Endothelial cell of umbilical vein (primary cell): ENCODE results near the gene RAP2A.

Source experiments
- EZH2 ChIP-seq: IDR thresholded peaks from 2 replicates; pipeline ENCODE4 v1.6.1; 2012; ENCODE audit warnings: borderline replicate concordance, low read depth, mild to moderate bottlenecking, moderate library complexity, low read length, inconsistent platforms; ENCODE audit not compliant: severe bottlenecking
- FOS ChIP-seq: IDR thresholded peaks from 2 replicates; pipeline ENCODE4 v1.6.1; 2011; ENCODE audit warnings: mild to moderate bottlenecking, low read length, moderate library complexity, borderline replicate concordance; ENCODE audit not compliant: insufficient read depth
- POLR2A ChIP-seq: IDR thresholded peaks from 2 replicates; pipeline ENCODE4 v1.6.1; 2012; ENCODE audit warnings: low read depth, mild to moderate bottlenecking, control low read depth, low read length
- POLR2AphosphoS5 ChIP-seq: IDR thresholded peaks from 2 replicates; pipeline ENCODE4 v1.6.1; 2012; ENCODE audit warnings: low read depth, mild to moderate bottlenecking, control low read depth, low read length, moderate library complexity; ENCODE audit not compliant: insufficient read depth
- TF ChIP-seq, protein P1 (sequence below), 2 donors: IDR thresholded peaks; 1 replicate in 1 of 2; 2 replicates in 1 of 2; pipeline ENCODE4 v1.5.1; 2011; ENCODE audit warnings: low read length in 2 of 2, mild to moderate bottlenecking in 2 of 2, moderate library complexity in 2 of 2, control low read depth in 1 of 2, inconsistent platforms in 1 of 2, low read depth in 1 of 2; ENCODE audit not compliant: insufficient read depth in 1 of 2; ENCODE audit errors: extremely low read depth in 1 of 2
- TF ChIP-seq, protein P2 (sequence below): IDR thresholded peaks from 2 replicates; pipeline ENCODE4 v1.6.1; 2011; ENCODE audit not compliant: insufficient read depth, insufficient read length

DNA sequence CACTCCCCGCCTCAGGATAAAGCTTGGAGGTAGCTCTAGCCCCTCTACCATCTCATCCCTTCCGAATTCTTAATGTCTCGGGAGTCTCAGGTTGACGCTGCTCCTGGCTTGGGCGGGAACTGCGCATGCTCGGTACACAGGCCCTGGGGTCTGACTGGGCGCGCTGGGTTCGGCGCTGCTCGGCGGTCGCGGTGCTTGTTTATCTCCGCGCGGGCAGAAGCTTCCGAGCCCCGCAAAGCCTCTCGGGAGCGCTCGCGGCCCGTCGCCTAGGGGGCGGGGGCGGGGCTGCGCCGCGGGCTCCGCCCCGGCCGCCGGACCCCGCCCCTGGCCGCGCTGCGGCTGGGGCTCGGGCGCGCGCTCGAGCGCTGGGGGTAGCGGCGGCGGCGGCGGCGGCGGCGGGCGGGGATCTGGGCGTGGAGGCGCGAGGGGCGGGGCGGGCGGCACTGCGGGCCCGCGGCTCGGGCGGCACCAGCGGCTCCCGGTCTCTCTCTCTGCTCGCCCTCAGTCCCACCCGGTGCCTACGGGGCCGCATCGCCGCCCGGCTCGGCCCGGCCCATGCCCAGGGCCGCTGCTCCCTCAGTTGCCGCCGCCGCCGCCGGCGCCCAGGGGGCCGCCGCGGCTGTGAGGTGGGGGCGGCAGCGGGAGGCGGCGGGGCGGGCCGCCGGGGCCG is at the start of gene RAP2A:
- TF ChIP-seq, protein P1, sequence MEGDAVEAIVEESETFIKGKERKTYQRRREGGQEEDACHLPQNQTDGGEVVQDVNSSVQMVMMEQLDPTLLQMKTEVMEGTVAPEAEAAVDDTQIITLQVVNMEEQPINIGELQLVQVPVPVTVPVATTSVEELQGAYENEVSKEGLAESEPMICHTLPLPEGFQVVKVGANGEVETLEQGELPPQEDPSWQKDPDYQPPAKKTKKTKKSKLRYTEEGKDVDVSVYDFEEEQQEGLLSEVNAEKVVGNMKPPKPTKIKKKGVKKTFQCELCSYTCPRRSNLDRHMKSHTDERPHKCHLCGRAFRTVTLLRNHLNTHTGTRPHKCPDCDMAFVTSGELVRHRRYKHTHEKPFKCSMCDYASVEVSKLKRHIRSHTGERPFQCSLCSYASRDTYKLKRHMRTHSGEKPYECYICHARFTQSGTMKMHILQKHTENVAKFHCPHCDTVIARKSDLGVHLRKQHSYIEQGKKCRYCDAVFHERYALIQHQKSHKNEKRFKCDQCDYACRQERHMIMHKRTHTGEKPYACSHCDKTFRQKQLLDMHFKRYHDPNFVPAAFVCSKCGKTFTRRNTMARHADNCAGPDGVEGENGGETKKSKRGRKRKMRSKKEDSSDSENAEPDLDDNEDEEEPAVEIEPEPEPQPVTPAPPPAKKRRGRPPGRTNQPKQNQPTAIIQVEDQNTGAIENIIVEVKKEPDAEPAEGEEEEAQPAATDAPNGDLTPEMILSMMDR (IDR thresholded peaks at IDR 0.05; ENCODE audit: extremely low read depth in 1 of 2, insufficient read depth in 1 of 2, low read depth in 1 of 2, low read length in 2 of 2): no peak
- TF ChIP-seq POLR2AphosphoS5 (peak; percentile 61), POLR2A (peak; percentile 61), FOS (no peak), EZH2 (no peak)
- TF ChIP-seq, protein P2, sequence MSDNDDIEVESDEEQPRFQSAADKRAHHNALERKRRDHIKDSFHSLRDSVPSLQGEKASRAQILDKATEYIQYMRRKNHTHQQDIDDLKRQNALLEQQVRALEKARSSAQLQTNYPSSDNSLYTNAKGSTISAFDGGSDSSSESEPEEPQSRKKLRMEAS: peak; percentile 29
